HAP-1 (cell line): ENCODE results near the gene CPNE7.

ENCODE experiments used
- DNase-seq, 2 experiments: peaks; one replicate each; pipeline ENCODE4 v3.0.0-alpha.2; 2016 to 2020; ENCODE audit warnings: low spot score in 2 of 2
- H3K27me3 ChIP-seq: fragments of 250-450 bp; sonication (Bioruptor Pico); 2 replicates; pipeline ENCODE4 v1.5.1; 2020; ENCODE audit warnings: low read depth, mild to moderate bottlenecking, moderate library complexity
- H3K36me3 ChIP-seq: fragments of 250-450 bp; sonication (Bioruptor Pico); replicated peaks from 2 replicates; pipeline ENCODE4 v1.5.1; 2020; ENCODE audit warnings: mild to moderate bottlenecking
- H3K4me1 ChIP-seq: fragments of 250-450 bp; sonication (Bioruptor Pico); 2 replicates; pipeline ENCODE4 v1.5.1; 2020; ENCODE audit warnings: mild to moderate bottlenecking
- H3K4me3 ChIP-seq: fragments of 250-450 bp; sonication (Bioruptor Pico); 2 replicates; pipeline ENCODE4 v1.5.1; 2020; ENCODE audit warnings: mild to moderate bottlenecking, moderate library complexity
- H3K9me3 ChIP-seq: fragments of 250-450 bp; sonication (Bioruptor Pico); 2 replicates; pipeline ENCODE4 v1.5.1; 2020; ENCODE audit warnings: mild to moderate bottlenecking, moderate library complexity
- in situ Hi-C: fragments of 300-500 bp; cut with MboI; formaldehyde crosslinking; loops from 3 replicates; pipeline ENCODE4 v1.14.3; 2020; ENCODE audit warnings: low sequenced_read_pairs, inconsistent platforms, mixed read lengths

The CPNE7 gene

DNA sequence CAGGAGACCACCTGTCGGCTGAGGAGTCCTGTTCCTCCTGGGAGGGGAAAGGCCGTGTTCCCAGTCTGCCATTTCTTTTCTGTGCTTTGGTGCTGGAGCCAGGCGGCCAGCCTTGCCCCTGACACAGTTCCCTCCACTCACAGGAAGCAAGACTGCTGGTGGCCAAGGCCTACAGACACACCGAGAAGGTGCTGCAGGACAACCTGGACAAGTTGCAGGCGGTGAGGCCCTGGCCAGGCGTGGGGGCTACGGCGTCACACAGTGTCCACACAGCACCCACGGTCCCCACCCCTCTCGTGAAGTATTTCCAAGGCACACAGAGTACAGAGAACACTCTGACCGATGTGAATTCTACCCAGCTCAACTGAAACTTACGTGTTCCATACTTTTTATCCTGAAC lies 21.2 kb upstream of the CPNE7 start:
- Histone ChIP-seq H3K27me3 (no peaks in the 10 kb centered on the region), H3K4me3 (no peak overlapping the region), H3K36me3 (peaks cover 54% of the 10 kb centered on the region), H3K4me1 (peaks cover under 1% of the 10 kb centered on the region), H3K9me3 (no peaks in the 10 kb centered on the region)
- no peak for DNase-seq
- in situ Hi-C loops: loop anchor here (25.0 kb wide), 1 partner anchor 742 kb away; the partner anchor contains the start of genes APRT and CDT1

DNA sequence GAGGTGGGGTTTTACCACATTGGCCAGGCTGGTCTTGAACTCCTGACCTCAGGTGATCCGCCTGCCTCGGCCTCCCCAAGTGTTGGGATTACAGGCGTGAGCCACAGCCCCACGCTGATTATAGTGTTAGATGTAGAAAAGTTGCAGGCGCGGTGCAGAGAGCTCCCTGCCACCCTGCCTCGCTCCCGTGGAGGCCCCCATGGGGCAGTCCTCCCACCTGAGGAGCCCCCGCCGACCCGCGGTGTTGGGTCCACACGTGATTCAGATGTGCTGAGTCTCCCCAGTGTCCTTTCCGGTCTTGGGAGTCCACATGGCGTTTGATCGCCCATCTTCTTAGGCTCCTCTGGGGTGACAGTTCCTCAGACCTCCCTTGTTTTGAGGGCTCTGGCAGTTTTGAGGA lies 20.3 kb upstream of the CPNE7 start:
- H3K4me1 ChIP-seq: peaks cover 5% of the 10 kb centered on the region
- H3K4me3 ChIP-seq: no peak overlapping the region
- H3K9me3 ChIP-seq: no peaks in the 10 kb centered on the region
- in situ Hi-C loops: loop anchor here (25.0 kb wide), 1 partner anchor 743 kb away; the partner anchor contains the start of genes APRT and CDT1
- H3K27me3 ChIP-seq: no peaks in the 10 kb centered on the region
- no peak for DNase-seq
- H3K36me3 ChIP-seq: peaks cover 49% of the 10 kb centered on the region

DNA sequence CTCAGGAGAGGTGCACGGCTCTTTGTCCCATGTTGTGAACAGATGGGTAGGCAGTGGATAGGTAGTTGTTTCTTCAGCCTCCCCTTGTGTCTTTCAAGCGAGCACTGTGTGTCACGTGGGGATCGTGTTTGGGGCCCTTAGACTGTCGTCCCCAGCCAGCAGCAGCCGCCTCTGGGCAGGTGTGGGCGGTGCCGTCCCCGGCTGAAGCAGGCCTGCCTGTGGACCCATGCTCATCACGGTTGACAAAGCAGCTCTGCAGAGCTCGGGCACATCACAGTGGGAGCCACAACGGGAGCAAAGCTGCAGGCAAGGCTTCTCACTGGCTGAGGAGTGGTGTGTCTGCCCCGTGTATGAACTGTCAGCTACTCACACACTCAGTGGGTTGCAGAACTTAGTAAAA lies 19.8 kb upstream of the CPNE7 start:
- H3K4me1 ChIP-seq: peaks cover 5% of the 10 kb centered on the region
- no peak overlapping the region for H3K4me3 ChIP-seq
- no peaks in the 10 kb centered on the region for H3K9me3 ChIP-seq
- H3K27me3 ChIP-seq: no peaks in the 10 kb centered on the region
- in situ Hi-C loops: loop anchor here (25.0 kb wide), 1 partner anchor 743 kb away; the partner anchor contains the start of genes APRT and CDT1
- H3K36me3 ChIP-seq: peaks cover 49% of the 10 kb centered on the region
- no peak for DNase-seq

DNA sequence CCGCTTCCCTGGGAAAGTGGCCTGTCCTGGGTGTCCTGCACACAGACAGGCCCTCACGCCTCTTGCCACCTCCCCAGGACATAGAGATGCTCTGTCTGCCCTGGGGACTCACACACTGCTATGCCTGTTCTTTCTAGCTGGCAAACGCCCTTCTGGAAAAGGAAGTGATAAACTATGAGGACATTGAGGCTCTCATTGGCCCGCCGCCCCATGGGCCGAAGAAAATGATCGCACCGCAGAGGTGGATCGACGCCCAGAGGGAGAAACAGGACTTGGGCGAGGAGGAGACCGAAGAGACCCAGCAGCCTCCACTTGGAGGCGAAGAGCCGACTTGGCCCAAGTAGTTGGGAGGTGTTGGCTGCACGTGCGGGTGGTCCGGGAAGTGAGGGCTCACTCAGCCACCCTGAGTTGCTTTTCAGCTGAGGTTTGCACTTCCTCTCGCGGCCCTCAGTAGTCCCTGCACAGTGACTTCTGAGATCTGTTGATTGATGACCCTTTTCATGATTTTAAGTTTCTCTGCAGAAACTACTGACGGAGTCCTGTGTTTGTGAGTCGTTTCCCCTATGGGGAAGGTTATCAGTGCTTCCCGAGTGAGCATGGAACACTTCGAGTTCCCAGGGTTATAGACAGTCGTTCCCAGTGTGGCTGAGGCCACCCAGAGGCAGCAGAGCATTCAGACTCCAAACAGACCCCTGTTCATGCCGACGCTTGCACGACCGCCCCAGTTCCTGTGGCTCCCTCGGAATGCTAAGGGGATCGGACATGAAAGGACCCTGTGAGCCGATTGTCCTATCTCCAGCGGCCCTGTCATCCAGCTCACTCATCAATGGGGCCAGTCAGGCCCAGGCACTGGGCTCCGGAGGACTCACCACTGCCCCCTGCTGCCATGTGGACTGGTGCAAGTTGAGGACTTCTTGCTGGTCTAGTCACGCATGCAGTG lies 18.5 kb upstream of the CPNE7 start:
- Histone ChIP-seq H3K36me3 (peaks cover 54% of the 10 kb centered on the region), H3K4me3 (no peak overlapping the region), H3K9me3 (no peaks in the 10 kb centered on the region), H3K4me1 (peaks cover 5% of the 10 kb centered on the region), H3K27me3 (no peaks in the 10 kb centered on the region)
- in situ Hi-C loops: loop anchor here (25.0 kb wide), 1 partner anchor 745 kb away; the partner anchor contains the start of genes APRT and CDT1
- DNase-seq: peak; percentile 68 to 94

DNA sequence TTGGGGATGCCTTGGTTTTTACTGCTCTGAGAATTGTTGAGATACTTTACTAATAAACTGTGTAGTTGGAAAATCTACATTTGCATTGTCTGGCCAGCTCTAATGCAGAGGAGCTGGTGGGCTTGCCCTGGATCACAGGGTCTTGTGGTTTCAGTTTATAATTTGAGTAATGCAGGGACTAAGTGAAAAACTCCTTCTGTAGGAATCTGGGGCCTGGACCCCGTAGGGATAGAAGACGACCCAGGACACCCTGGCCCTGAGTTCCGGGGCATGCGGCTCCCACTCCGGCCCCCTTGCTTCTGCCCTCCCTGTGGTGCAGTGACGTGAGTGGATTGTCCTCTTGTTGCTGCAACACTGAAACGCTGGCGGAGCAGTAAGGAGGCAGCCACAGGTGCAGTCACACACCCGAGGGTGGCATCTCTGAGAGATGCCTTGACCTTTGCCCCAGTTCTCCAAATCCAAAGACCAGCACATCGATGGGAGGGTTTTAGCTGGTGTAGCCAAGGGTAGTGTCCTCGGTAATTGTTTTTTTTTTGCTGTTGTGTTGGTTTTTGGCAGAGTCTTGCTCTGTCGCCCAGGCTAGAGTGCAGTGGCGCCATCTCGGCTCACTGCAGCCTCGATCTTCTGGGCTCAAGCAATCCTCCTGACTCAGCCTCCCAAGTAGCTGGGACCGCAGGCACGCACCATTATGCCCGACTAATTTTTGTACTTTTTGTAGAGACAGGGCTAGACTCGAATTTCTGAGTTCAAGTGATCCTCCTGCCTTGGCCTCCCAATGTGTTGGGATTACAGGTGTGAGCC lies 17.7 kb upstream of the CPNE7 start:
- in situ Hi-C loops: loop anchor here (25.0 kb wide), 1 partner anchor 746 kb away; the partner anchor contains the start of genes APRT and CDT1
- no peak for DNase-seq
- Histone ChIP-seq H3K4me1 (peaks cover 13% of the 10 kb centered on the region), H3K9me3 (no peaks in the 10 kb centered on the region), H3K36me3 (peaks cover 56% of the 10 kb centered on the region), H3K4me3 (no peak overlapping the region), H3K27me3 (no peaks in the 10 kb centered on the region)

DNA sequence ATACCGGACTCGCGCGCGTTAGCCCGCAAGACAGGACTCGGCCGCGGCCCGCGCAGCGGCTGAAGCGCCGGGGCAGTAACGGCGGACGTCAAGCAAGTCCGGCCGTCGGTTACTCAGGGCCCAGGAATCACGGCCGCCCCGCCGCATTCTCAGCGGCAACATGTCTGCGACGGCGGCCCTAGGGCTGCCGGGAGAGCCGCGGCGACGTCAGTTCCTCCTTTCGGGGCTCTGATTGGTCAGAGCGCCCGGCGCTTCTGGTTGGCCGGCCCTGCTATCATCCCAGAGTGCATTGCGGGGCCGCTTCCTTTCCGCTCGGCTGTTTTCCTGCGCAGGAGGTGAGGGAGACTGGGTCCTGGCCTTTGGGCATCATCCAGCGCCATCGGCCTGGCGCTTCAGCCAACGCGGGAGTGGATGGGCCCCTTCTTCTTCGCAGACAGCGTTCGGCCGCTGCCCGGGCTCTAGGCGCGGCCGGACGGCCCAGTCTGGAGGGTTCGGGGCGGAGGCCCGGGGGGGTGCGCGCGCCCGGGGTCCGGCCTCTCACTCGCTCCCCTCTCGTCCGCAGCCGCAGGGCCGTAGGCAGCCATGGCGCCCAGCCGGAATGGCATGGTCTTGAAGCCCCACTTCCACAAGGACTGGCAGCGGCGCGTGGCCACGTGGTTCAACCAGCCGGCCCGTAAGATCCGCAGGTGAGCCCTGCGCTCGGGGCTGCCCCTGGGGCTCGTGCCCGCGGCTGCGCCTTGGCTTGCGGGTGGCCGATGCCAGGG lies 15.0 kb upstream of the CPNE7 start, which contains the start of gene RPL13:
Gene RPL13 (plus strand): TSS at position 305 of the 764 bp plus-strand sequence. CDS start 278 bp downstream, at position 583.
- DNase-seq: peak; percentile 90 to 94
- peak within 1 kb of the TSS; percentile 73 for H3K4me3 ChIP-seq
- H3K9me3 ChIP-seq: no peaks in the 10 kb centered on the region
- H3K27me3 ChIP-seq: no peaks in the 10 kb centered on the region
- peaks cover 40% of the 10 kb centered on the region for H3K4me1 ChIP-seq
- H3K36me3 ChIP-seq: peaks cover 64% of the 10 kb centered on the region
- in situ Hi-C loops: loop anchor here (25.0 kb wide), 1 partner anchor 748 kb away; the partner anchor contains the start of genes APRT and CDT1

DNA sequence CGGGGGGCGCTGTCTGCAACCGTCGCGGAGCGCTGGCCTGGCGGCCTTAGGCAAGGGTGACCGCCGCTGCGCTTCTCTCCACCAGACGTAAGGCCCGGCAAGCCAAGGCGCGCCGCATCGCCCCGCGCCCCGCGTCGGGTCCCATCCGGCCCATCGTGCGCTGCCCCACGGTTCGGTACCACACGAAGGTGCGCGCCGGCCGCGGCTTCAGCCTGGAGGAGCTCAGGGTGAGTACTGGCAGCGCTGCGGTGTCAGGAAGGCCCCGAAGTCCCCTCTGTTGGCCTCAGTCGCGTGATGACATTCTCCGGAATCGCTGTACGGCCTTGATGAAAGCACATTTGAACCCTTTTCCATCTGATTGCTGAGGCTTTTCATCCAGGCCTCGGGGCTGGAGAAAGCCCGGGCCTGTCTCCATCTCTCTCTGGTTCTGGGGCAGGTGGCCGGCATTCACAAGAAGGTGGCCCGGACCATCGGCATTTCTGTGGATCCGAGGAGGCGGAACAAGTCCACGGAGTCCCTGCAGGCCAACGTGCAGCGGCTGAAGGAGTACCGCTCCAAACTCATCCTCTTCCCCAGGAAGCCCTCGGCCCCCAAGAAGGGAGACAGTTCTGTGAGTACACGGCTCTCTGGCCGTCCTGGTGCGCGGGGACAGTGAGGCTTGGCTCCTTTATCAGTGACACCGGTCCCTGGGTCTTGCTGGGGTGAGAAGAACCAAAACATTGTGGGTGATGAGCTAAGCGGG lies 14.2 kb upstream of the CPNE7 start:
- Histone ChIP-seq H3K36me3 (peaks cover 56% of the 10 kb centered on the region), H3K4me1 (peaks cover 43% of the 10 kb centered on the region), H3K27me3 (no peaks in the 10 kb centered on the region), H3K9me3 (no peaks in the 10 kb centered on the region), H3K4me3 (peak overlapping the region; percentile 73)
- DNase-seq: peak in 1 of 2 experiments; percentile 25
- in situ Hi-C loops: loop anchor here (25.0 kb wide), 1 partner anchor 749 kb away; the partner anchor contains the start of genes APRT and CDT1

DNA sequence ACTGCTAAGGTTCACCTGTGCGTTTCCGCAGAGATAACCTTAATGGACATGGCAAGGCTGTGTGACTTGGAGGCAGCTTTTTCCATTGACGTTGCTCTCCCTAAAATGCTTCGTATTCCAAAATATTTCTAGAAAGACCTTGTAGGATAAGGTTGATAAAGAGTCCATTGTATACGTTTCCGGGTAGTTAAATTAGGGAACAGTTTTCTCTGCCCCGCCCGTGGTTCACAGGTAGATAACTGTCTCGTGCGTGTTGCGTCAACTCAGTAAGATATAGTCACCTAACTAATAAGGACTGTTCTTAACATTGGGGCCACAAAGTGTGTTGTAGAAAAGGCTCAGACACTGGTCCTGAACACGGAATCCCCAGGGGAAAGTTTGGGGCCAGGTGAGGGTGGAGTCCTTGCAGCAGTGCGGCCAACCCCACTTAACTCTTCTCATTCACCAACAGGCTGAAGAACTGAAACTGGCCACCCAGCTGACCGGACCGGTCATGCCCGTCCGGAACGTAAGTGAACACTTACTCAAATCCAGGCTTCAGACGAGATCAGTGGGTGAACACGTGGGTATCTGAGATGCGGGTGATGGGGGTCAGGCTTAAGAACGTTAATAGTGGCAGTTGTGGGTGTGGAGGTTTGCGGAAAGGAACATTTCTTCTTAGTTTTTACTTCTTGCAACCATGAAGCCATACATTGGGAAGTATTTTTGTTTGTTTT lies 13.5 kb upstream of the CPNE7 start:
- in situ Hi-C loops: loop anchor here (25.0 kb wide), 1 partner anchor 750 kb away; the partner anchor contains the start of genes APRT and CDT1
- no peaks in the 10 kb centered on the region for H3K9me3 ChIP-seq
- peaks cover 52% of the 10 kb centered on the region for H3K36me3 ChIP-seq
- H3K27me3 ChIP-seq: no peaks in the 10 kb centered on the region
- peak overlapping the region; percentile 73 for H3K4me3 ChIP-seq
- DNase-seq: peak in 1 of 2 experiments; percentile 55
- peaks cover 43% of the 10 kb centered on the region for H3K4me1 ChIP-seq

DNA sequence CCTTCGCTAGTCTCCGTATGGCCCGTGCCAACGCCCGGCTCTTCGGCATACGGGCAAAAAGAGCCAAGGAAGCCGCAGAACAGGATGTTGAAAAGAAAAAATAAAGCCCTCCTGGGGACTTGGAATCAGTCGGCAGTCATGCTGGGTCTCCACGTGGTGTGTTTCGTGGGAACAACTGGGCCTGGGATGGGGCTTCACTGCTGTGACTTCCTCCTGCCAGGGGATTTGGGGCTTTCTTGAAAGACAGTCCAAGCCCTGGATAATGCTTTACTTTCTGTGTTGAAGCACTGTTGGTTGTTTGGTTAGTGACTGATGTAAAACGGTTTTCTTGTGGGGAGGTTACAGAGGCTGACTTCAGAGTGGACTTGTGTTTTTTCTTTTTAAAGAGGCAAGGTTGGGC lies 12.6 kb upstream of the CPNE7 start:
- H3K27me3 ChIP-seq: no peaks in the 10 kb centered on the region
- DNase-seq: no peak
- peaks cover 43% of the 10 kb centered on the region for H3K4me1 ChIP-seq
- no peaks in the 10 kb centered on the region for H3K9me3 ChIP-seq
- H3K36me3 ChIP-seq: peaks cover 44% of the 10 kb centered on the region
- in situ Hi-C loops: loop anchor here (25.0 kb wide), 1 partner anchor 751 kb away; the partner anchor contains the start of genes APRT and CDT1
- peak overlapping the region; percentile 73 for H3K4me3 ChIP-seq

DNA sequence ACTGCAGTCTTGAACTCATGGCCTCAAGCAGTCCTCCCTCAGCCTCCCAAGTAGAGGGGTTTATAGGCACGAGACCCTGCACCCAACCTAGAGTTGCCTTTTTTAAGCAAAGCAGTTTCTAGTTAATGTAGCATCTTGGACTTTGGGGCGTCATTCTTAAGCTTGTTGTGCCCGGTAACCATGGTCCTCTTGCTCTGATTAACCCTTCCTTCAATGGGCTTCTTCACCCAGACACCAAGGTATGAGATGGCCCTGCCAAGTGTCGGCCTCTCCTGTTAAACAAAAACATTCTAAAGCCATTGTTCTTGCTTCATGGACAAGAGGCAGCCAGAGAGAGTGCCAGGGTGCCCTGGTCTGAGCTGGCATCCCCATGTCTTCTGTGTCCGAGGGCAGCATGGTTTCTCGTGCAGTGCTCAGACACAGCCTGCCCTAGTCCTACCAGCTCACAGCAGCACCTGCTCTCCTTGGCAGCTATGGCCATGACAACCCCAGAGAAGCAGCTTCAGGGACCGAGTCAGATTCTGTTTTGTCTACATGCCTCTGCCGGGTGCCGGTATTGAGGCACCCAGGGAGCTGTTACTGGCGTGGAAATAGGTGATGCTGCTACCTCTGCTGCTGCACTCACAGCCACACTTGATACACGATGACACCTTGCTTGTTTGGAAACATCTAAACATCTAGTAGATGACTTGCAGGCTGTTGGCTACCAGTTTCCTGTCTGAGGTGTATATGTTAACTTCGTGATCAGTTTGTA lies 11.7 kb upstream of the CPNE7 start:
- H3K9me3 ChIP-seq: no peaks in the 10 kb centered on the region
- in situ Hi-C loops: loop anchor here (25.0 kb wide), 1 partner anchor 752 kb away; the partner anchor contains the start of genes APRT and CDT1
- peak overlapping the region; percentile 73 for H3K4me3 ChIP-seq
- H3K36me3 ChIP-seq: peaks cover 44% of the 10 kb centered on the region
- DNase-seq: peak in 1 of 2 experiments; percentile 37
- peaks cover 43% of the 10 kb centered on the region for H3K4me1 ChIP-seq
- no peaks in the 10 kb centered on the region for H3K27me3 ChIP-seq
